ENCODE measurements around the gene RAB25. TPM values are rescaled to one million over a fixed set of nuclear protein-coding genes. Genes with fewer than 3 reads are reported as not detected.

The RAB25 gene
- total and polyA plus RNA-seq, 2 of the 13 experiments (the other 11 are each of a cell fraction or from before 2014, with no cell fraction given): 0.20 to 0.22 TPM

GRCh38 chr1:156073110-156073687, 12.2 kb downstream of the RAB25 start:
- H3K79me2 ChIP-seq (ENCODE audit: insufficient read depth, low read length): no peaks in the 10 kb centered on the region
- FAIRE-seq (no peak), ATAC-seq (no peak), DNase-seq (ENCODE audit: low spot score) (no peak)
- no TSS peak for BruUV-seq (replicated peaks)
- H3K4me3 ChIP-seq (replicated peaks in 1 of 3; ENCODE audit: insufficient read depth in 1 of 3, low read depth in 2 of 3, low read length in 3 of 3): no peak overlapping the region
- H3K36me3 ChIP-seq (replicated peaks in 1 of 2; ENCODE audit: control insufficient read depth in 1 of 2, insufficient read depth in 2 of 2, low read length in 2 of 2): peaks cover 5 to 14% of the 10 kb centered on the region in 2 experiments; a peak in 4 of 5 replicates
- H3K27me3 ChIP-seq (ENCODE audit: control insufficient read depth in 1 of 2, insufficient read depth in 2 of 2, low read length in 2 of 2): no peaks in the 10 kb centered on the region
- H3K4me2 ChIP-seq (ENCODE audit: low read depth, low read length): no peak overlapping the region
- no peaks in the 10 kb centered on the region for H4K20me1 ChIP-seq (ENCODE audit: insufficient read depth, low read length)
- intact Hi-C loops (cut with micrococcal nuclease; ENCODE audit: unreplicated experiment) (no loop called here), in situ Hi-C loops (cut with HindIII; ENCODE audit: extremely low pct_ligation_motif_present, low pct_unique_long_range_greater_than_20kb) (no loop called here)
- peaks cover 36% of the 10 kb centered on the region for H3K4me1 ChIP-seq (ENCODE audit: insufficient read depth, low read length)
- no peaks in the 10 kb centered on the region for H3K9me3 ChIP-seq (ENCODE audit: low read length)
- H3K27ac ChIP-seq (ENCODE audit: extremely low read length, insufficient read depth, low read length): no peak overlapping the region
- H3K9ac ChIP-seq (ENCODE audit: insufficient read depth, low read depth, low read length): no peak overlapping the region
- ChIA-PET CTCF (ENCODE audit: low intra/inter-chr PET ratio, low total read pairs) (no interaction called here), POLR2A (interaction anchor here (0.9 to 1.4 kb wide), 2 partner anchors 9 to 133 kb away, joined by 3 to 6 read pairs; partner anchors contain the start of gene MEX3A)
- no peak overlapping the region for H2AFZ ChIP-seq (ENCODE audit: low read length)
- TF ChIP-seq ATF3 (CRISPR knock-in tag; IDR thresholded peaks at IDR 0.05) (no peak), POLR2G (IDR thresholded peaks at IDR 0.05; ENCODE audit: low read depth, low read length) (0 out of 2 replicates have a peak, but pooled peaks have one; percentile 10)
- WGBS (ENCODE audit: low lambda C conversion rate): no CpG with 5 or more reads among the region's 1 CpG

GRCh38 chr1:156073740-156074139, 12.8 kb downstream of the RAB25 start:
- FAIRE-seq (no peak), DNase-seq (ENCODE audit: low spot score) (no peak), ATAC-seq (no peak)
- intact Hi-C loops (cut with micrococcal nuclease; ENCODE audit: unreplicated experiment) (no loop called here), in situ Hi-C loops (cut with HindIII; ENCODE audit: extremely low pct_ligation_motif_present, low pct_unique_long_range_greater_than_20kb) (no loop called here)
- no peaks in the 10 kb centered on the region for H3K9me3 ChIP-seq (ENCODE audit: low read length)
- no peak overlapping the region for H3K27ac ChIP-seq (ENCODE audit: extremely low read length, insufficient read depth, low read length)
- no TSS peak for BruUV-seq (replicated peaks)
- H3K9ac ChIP-seq (ENCODE audit: insufficient read depth, low read depth, low read length): no peak overlapping the region
- POLR2A ChIA-PET: interaction anchor here (0.9 to 1.4 kb wide), 2 partner anchors 9 to 133 kb away, joined by 3 to 6 read pairs; partner anchors contain the start of gene MEX3A
- H3K4me3 ChIP-seq (replicated peaks in 1 of 3; ENCODE audit: insufficient read depth in 1 of 3, low read depth in 2 of 3, low read length in 3 of 3): no peak overlapping the region
- no peak overlapping the region for H3K4me2 ChIP-seq (ENCODE audit: low read depth, low read length)
- TF ChIP-seq DNMT1 (CRISPR knock-in tag; IDR thresholded peaks at IDR 0.05) (no peak), ZFP82 (CRISPR knock-in tag; IDR thresholded peaks at IDR 0.05; ENCODE audit: borderline replicate concordance) (no peak)
- no peak overlapping the region for H2AFZ ChIP-seq (ENCODE audit: low read length)
- peaks cover 5 to 14% of the 10 kb centered on the region in 2 experiments; a peak in 4 of 5 replicates for H3K36me3 ChIP-seq (replicated peaks in 1 of 2; ENCODE audit: control insufficient read depth in 1 of 2, insufficient read depth in 2 of 2, low read length in 2 of 2)
- peaks cover 40% of the 10 kb centered on the region for H3K4me1 ChIP-seq (ENCODE audit: insufficient read depth, low read length)
- 54% methylated on average over 5 of the region's 5 CpGs for WGBS (ENCODE audit: low lambda C conversion rate)
- H3K79me2 ChIP-seq (ENCODE audit: insufficient read depth, low read length): no peaks in the 10 kb centered on the region
- CTCF ChIA-PET (ENCODE audit: low intra/inter-chr PET ratio, low total read pairs): no interaction called here
- no peaks in the 10 kb centered on the region for H3K27me3 ChIP-seq (ENCODE audit: control insufficient read depth in 1 of 2, insufficient read depth in 2 of 2, low read length in 2 of 2)
- H4K20me1 ChIP-seq (ENCODE audit: insufficient read depth, low read length): no peaks in the 10 kb centered on the region; the same call in 1 of the 2 replicates
